Panc1 (cell line): ENCODE results near the gene MAML3. TPM values are rescaled to one million over a fixed set of nuclear protein-coding genes. Genes with fewer than 3 reads are reported as not detected.

Source experiments
- ATAC-seq: fragments of 200-7000 bp; cut with Tn5 transposase; 2 replicates; pipeline ENCODE4 v1.9.1; 2020; ENCODE audit warnings: mild to moderate bottlenecking, moderate library complexity
- BruUV-seq: library from RNA; stranded (reverse); fragments of 400-500 nt; replicated peaks from 2 replicates; lab custom pipeline; 2021; lab: Mats Ljungman, UMichigan
- CTCF ChIA-PET: fragments of 300-600 bp; sonication (Branson Sonifier 250); formaldehyde crosslinking; loops from one replicate; lab custom pipeline; 2022; ENCODE audit warnings: antibody characterized with exemption; lab: Charles Lee
- POLR2A ChIA-PET: fragments of 300-600 bp; sonication (Branson Sonifier 250); formaldehyde crosslinking; loops from one replicate; lab custom pipeline; 2022; ENCODE audit warnings: antibody characterized with exemption; lab: Charles Lee
- DNase-seq: peaks from one replicate; pipeline ENCODE4 v3.0.0-alpha.2; 2010; ENCODE audit warnings: low read depth, low spot score
- H3K27ac ChIP-seq: 2 replicates; pipeline ENCODE4 v1.5.1; 2011; ENCODE audit warnings: mild to moderate bottlenecking, low read length, inconsistent platforms
- H3K27me3 ChIP-seq: fragments of 200-500 bp; sonication (Bioruptor generic); 2 replicates; pipeline ENCODE4 v1.6.0; 2014; ENCODE audit warnings: low read length, inconsistent platforms; ENCODE audit not compliant: control insufficient read depth, insufficient read depth
- H3K36me3 ChIP-seq: fragments of 200-500 bp; sonication (Bioruptor generic); 2 replicates; pipeline ENCODE4 v1.5.1; 2014; ENCODE audit warnings: inconsistent platforms, mild to moderate bottlenecking, low read length, moderate library complexity; ENCODE audit not compliant: control insufficient read depth, insufficient read depth
- H3K4me1 ChIP-seq: 2 replicates; pipeline ENCODE4 v1.5.1; 2011; ENCODE audit warnings: inconsistent platforms, mild to moderate bottlenecking, low read length, moderate library complexity; ENCODE audit not compliant: control insufficient read depth, insufficient read depth
- H3K4me3 ChIP-seq, 2 experiments: 2 replicates each; pipeline ENCODE4 v1.5.1; 2011 to 2012; ENCODE audit warnings: low read depth in 2 of 2, low read length in 2 of 2, mild to moderate bottlenecking in 2 of 2, inconsistent platforms in 1 of 2, moderate library complexity in 1 of 2
- H3K9me3 ChIP-seq: fragments of 200-500 bp; sonication (Bioruptor generic); 2 replicates; pipeline ENCODE4 v1.5.1; 2014; ENCODE audit warnings: low read depth, mild to moderate bottlenecking, inconsistent platforms, low read length, moderate library complexity; ENCODE audit not compliant: control insufficient read depth, insufficient read depth
- CTCF ChIP-seq: fragments of 450-650 bp; IDR thresholded peaks from 2 replicates; pipeline ENCODE4 v1.5.1; 2017; ENCODE audit warnings: mild to moderate bottlenecking
- POLR2AphosphoS5 ChIP-seq: IDR thresholded peaks from 2 replicates; pipeline ENCODE4 v1.6.1; 2012; ENCODE audit warnings: mild to moderate bottlenecking, low read depth, low read length, moderate library complexity
- REST ChIP-seq, 2 experiments: IDR thresholded peaks; 2 replicates each; pipeline ENCODE4 v1.6.1; 2011 to 2012; ENCODE audit warnings: low read depth in 2 of 2, control low read depth in 1 of 2, low read length in 1 of 2, mild to moderate bottlenecking in 1 of 2, moderate library complexity in 1 of 2; ENCODE audit not compliant: insufficient read depth in 1 of 2
- SIN3A ChIP-seq: IDR thresholded peaks from 2 replicates; pipeline ENCODE4 v1.6.1; 2012; ENCODE audit warnings: low read depth, mild to moderate bottlenecking, low read length, moderate library complexity, borderline replicate concordance; ENCODE audit not compliant: insufficient read depth
- TCF7L2 ChIP-seq: IDR thresholded peaks from 2 replicates; pipeline ENCODE4 v1.6.1; 2011; ENCODE audit warnings: mild to moderate bottlenecking, low read depth, low read length, inconsistent platforms
- in situ Hi-C: cut with HindIII; loops from 2 replicates; pipeline ENCODE4 v1.10.0; 2016; ENCODE audit warnings: low sequenced_read_pairs, low pct_unique_long_range_greater_than_20kb
- intact Hi-C: fragments of 100-400 bp; cut with micrococcal nuclease; formaldehyde crosslinking; loops from one replicate; pipeline ENCODE4 v1.10.0; 2022; ENCODE audit not compliant: unreplicated experiment
- total RNA-seq: library from RNA; stranded (reverse); gene quantifications from one replicate; pipeline ENCODE4 v1.2.1, GENCODE V29; 2021; ENCODE audit not compliant: unreplicated experiment

The MAML3 gene
- total RNA-seq, 1 experiment from 2014 or later: 7.7 TPM

GRCh38 chr4:139764686-139765310 lies 389.2 kb downstream of the MAML3 start:
- ATAC-seq (0 out of 2 replicates have a peak, but pooled peaks have one; percentile 26), DNase-seq (no peak)
- in situ Hi-C loops (no loop called here), intact Hi-C loops (no loop called here)
- ChIA-PET CTCF (no interaction called here), POLR2A (no interaction called here)
- TF ChIP-seq SIN3A (no peak), REST (IDR thresholded peaks at IDR 0.05; ENCODE audit: insufficient read depth in 1 of 2, low read depth in 2 of 2, low read length in 1 of 2) (no peak), TCF7L2 (no peak), POLR2AphosphoS5 (no peak), CTCF (no peak)
- Histone ChIP-seq H3K4me1 (peaks cover 6% of the 10 kb centered on the region), H3K4me3 (no peak overlapping the region), H3K27ac (no peak overlapping the region), H3K36me3 (no peaks in the 10 kb centered on the region), H3K9me3 (no peaks in the 10 kb centered on the region), H3K27me3 (no peaks in the 10 kb centered on the region)
- BruUV-seq: no TSS peak

GRCh38 chr4:139764182-139764581 lies 389.8 kb downstream of the MAML3 start:
- ChIA-PET POLR2A (no interaction called here), CTCF (no interaction called here)
- no peak overlapping the region for H3K27ac ChIP-seq
- peaks cover 6% of the 10 kb centered on the region for H3K4me1 ChIP-seq
- H3K4me3 ChIP-seq: no peak overlapping the region
- BruUV-seq: no TSS peak
- H3K9me3 ChIP-seq: no peaks in the 10 kb centered on the region
- intact Hi-C loops: no loop called here
- DNase-seq (no peak), ATAC-seq (no peak)
- no peaks in the 10 kb centered on the region for H3K27me3 ChIP-seq
- H3K36me3 ChIP-seq: no peaks in the 10 kb centered on the region
- in situ Hi-C loops: no loop called here
- TF ChIP-seq SIN3A: no peak
- TF ChIP-seq REST (IDR thresholded peaks at IDR 0.05; ENCODE audit: insufficient read depth in 1 of 2, low read depth in 2 of 2, low read length in 1 of 2): no peak
- TF ChIP-seq CTCF: no peak
- TF ChIP-seq TCF7L2: no peak
- no peak for TF ChIP-seq POLR2AphosphoS5
